Neural crest cell (in vitro differentiated cells): ENCODE data around the gene ARHGAP12. TPM values are rescaled to one million over a fixed set of nuclear protein-coding genes. Genes with fewer than 3 reads are reported as not detected.

Experiments used
- DNase-seq: peaks from one replicate; pipeline ENCODE4 v3.0.0; 2021; ENCODE audit warnings: low read depth, mixed read lengths, low spot score
- H3K27ac Mint-ChIP-seq: one replicate; pipeline ENCODE4 v1.8.0; 2021; ENCODE audit warnings: mild to moderate bottlenecking, mixed read lengths; ENCODE audit not compliant: unreplicated experiment
- H3K27me3 Mint-ChIP-seq: 2 replicates; pipeline ENCODE4 v1.8.0; 2021; ENCODE audit warnings: low read depth, mild to moderate bottlenecking, mixed read lengths
- H3K36me3 Mint-ChIP-seq: 2 replicates; pipeline ENCODE4 v1.8.0; 2021; ENCODE audit warnings: low read depth, mild to moderate bottlenecking, mixed read lengths
- H3K4me1 Mint-ChIP-seq: 2 replicates; pipeline ENCODE4 v1.8.0; 2021; ENCODE audit warnings: mixed read lengths
- H3K4me3 Mint-ChIP-seq: one replicate; pipeline ENCODE4 v1.8.0; 2021; ENCODE audit warnings: mild to moderate bottlenecking, mixed read lengths
- H3K9me3 Mint-ChIP-seq: 2 replicates; pipeline ENCODE4 v1.8.0; 2021; ENCODE audit warnings: mixed read lengths
- total RNA-seq: library from RNA; stranded (reverse); gene quantifications from 2 replicates; pipeline ENCODE4 v1.2.1, GENCODE V29; 2021
- TF ChIP-seq, protein P1 (sequence below): fragments of 200-600 bp; sonication (generic); conservative IDR thresholded peaks from 2 replicates; pipeline ENCODE4 v1.5.0; 2021; ENCODE audit warnings: antibody characterized with exemption, mild to moderate bottlenecking

Gene ARHGAP12
- total RNA-seq, 1 donor from 2014 or later = 33.0 TPM

DNA sequence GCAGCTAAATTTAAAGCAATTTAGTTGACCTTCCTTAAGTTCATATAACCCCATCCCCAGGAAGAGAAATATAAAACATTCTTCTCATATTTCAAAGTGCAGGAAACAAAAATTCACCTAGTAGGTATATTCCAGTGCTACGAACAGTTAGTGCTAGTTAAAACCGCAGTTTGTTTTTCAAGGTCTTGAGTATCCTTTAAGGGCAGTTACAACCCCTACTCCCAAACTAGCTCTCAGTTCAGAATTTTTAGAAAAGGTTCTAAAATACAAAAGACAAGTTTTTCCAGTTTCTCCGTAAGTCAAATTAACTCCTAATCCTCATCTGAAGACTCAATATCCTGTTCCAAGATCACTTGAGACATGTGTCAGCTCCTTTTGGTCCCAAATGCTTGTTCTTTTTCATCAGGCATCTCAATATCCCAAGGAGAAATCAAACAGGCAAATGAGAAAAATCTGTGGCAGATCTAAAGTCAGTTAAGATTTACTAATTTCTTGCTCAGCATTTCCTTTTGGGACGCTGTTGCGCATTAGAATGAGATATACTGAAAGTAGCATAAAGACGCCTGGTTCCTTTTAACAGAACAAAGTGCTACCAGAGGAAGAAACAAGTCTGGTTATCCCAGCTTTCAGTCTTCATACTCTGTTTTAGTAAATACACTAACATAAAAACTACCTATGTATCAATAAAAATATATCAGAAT is 51.8 kb downstream of the ARHGAP12 start:
- H3K27me3 Mint-ChIP-seq = no peaks in the 10 kb centered on the region
- H3K27ac Mint-ChIP-seq = no peak overlapping the region
- H3K4me3 Mint-ChIP-seq = no peak overlapping the region
- TF ChIP-seq, protein P1, sequence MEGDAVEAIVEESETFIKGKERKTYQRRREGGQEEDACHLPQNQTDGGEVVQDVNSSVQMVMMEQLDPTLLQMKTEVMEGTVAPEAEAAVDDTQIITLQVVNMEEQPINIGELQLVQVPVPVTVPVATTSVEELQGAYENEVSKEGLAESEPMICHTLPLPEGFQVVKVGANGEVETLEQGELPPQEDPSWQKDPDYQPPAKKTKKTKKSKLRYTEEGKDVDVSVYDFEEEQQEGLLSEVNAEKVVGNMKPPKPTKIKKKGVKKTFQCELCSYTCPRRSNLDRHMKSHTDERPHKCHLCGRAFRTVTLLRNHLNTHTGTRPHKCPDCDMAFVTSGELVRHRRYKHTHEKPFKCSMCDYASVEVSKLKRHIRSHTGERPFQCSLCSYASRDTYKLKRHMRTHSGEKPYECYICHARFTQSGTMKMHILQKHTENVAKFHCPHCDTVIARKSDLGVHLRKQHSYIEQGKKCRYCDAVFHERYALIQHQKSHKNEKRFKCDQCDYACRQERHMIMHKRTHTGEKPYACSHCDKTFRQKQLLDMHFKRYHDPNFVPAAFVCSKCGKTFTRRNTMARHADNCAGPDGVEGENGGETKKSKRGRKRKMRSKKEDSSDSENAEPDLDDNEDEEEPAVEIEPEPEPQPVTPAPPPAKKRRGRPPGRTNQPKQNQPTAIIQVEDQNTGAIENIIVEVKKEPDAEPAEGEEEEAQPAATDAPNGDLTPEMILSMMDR = no peak
- H3K9me3 Mint-ChIP-seq = no peaks in the 10 kb centered on the region
- H3K4me1 Mint-ChIP-seq = peaks cover 11% of the 10 kb centered on the region
- H3K36me3 Mint-ChIP-seq = no peaks in the 10 kb centered on the region
- DNase-seq = no peak

DNA sequence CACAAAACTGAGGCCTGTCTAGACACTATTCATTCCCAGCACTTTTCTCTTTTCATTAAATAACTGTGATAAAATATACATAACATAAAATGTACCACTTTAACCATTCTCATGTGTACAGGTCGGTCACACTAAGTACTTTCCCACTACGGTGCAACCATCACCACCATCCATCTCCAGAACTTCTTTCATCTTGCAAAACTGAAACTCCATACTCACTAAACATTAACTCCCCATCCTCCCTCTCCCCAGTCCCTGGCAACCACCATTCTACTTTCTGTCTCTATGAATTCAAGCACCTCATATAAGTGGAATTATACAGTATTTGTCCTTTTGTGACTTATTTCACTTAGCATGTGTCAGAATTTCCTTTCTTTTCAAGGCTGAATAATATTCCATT is 53.0 kb downstream of the ARHGAP12 start:
- Mint-ChIP-seq H3K27ac (no peak overlapping the region), H3K4me3 (no peak overlapping the region), H3K27me3 (no peaks in the 10 kb centered on the region), H3K36me3 (no peaks in the 10 kb centered on the region), H3K9me3 (no peaks in the 10 kb centered on the region), H3K4me1 (peaks cover 11% of the 10 kb centered on the region)
- no peak for DNase-seq
- TF ChIP-seq, protein P1 = no peak

DNA sequence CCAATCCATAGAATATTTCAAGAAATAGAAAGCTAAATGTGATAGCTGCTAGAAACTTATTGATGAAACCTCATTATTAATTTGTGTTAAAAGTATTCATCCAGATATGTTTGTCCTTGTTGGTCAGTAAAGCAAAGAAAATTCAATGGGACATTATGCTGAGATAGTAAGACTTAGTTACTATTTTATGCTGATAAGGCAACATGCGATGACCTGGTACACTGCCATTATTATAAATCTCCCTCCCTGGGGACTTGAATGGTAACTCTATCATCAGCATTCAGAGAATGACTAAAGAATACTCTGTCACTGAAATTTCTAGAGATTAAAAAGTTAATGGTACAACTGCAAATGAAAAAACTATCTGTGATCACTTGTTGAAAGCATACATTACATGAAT is 54.9 kb downstream of the ARHGAP12 start:
- DNase-seq = no peak
- no peaks in the 10 kb centered on the region for H3K27me3 Mint-ChIP-seq
- H3K4me1 Mint-ChIP-seq = peaks cover 9% of the 10 kb centered on the region
- TF ChIP-seq, protein P1 = no peak
- H3K4me3 Mint-ChIP-seq = no peak overlapping the region
- H3K27ac Mint-ChIP-seq = no peak overlapping the region
- H3K9me3 Mint-ChIP-seq = no peaks in the 10 kb centered on the region
- H3K36me3 Mint-ChIP-seq = no peaks in the 10 kb centered on the region

DNA sequence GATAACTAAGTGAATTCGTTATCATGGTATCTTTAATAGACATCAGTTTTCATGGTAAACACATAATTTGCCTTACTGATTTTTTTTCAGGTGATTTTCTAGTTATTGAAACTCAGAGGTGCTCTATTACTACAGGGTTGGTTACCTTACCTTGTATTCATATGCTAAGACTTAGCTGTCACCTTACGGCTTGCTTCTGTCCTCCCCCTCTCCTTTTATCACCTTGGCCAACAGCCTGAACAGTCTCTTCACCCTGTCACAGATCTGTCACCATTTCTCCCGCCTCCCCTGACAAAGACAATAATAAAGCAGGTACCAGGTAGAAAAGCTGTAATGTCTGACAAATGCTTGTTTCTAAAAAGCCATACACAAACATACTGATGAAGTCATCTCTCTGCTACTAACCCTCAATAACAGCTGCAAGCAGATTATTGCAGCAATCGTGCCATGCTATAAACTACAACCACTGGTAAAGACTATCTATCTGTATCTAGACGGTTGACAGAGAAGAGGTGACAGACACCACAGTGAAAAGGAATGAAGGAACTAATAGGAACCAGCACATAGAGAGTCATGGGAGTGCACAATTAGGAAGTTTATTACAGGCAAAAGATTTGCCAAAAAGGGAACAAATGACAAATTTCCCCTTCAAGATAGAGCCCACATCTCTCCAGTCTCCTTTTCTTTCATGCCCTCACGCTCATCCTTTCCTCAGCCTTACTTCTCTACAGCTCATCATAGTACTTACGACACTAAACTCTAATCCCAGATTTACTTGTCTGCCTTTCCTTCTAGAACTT is 57.2 kb downstream of the ARHGAP12 start:
- no peaks in the 10 kb centered on the region for H3K9me3 Mint-ChIP-seq
- no peak for DNase-seq
- TF ChIP-seq, protein P1 = no peak
- no peak overlapping the region for H3K27ac Mint-ChIP-seq
- no peak overlapping the region for H3K4me3 Mint-ChIP-seq
- no peaks in the 10 kb centered on the region for H3K27me3 Mint-ChIP-seq
- H3K36me3 Mint-ChIP-seq = no peaks in the 10 kb centered on the region
- peaks cover 2% of the 10 kb centered on the region for H3K4me1 Mint-ChIP-seq

DNA sequence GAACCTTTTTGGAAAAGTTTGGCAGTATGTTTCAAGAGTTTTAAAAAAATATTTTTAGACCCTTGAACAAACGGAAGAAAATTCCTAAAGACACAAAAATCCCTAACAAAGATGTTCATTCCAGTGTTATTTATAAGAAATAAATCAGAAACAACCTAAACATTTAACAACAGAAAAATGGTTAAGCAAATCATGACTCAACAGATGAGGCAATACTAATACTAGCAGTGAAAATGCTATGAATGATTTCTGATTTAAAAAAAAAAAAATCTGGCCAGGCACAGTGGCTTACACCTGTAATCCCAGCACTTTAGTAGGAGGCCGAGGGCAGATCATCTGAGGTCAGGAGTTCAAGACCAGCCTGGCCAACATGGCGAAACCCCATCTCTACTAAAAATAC is 61.0 kb downstream of the ARHGAP12 start:
- no peaks in the 10 kb centered on the region for H3K27me3 Mint-ChIP-seq
- peaks cover 23% of the 10 kb centered on the region for H3K4me1 Mint-ChIP-seq
- TF ChIP-seq, protein P1 = no peak
- H3K4me3 Mint-ChIP-seq = no peak overlapping the region
- H3K36me3 Mint-ChIP-seq = no peaks in the 10 kb centered on the region
- DNase-seq = no peak
- H3K27ac Mint-ChIP-seq = no peak overlapping the region
- H3K9me3 Mint-ChIP-seq = no peaks in the 10 kb centered on the region
